ENCODE results near the gene PLA2G4E.

Gene PLA2G4E

DNA sequence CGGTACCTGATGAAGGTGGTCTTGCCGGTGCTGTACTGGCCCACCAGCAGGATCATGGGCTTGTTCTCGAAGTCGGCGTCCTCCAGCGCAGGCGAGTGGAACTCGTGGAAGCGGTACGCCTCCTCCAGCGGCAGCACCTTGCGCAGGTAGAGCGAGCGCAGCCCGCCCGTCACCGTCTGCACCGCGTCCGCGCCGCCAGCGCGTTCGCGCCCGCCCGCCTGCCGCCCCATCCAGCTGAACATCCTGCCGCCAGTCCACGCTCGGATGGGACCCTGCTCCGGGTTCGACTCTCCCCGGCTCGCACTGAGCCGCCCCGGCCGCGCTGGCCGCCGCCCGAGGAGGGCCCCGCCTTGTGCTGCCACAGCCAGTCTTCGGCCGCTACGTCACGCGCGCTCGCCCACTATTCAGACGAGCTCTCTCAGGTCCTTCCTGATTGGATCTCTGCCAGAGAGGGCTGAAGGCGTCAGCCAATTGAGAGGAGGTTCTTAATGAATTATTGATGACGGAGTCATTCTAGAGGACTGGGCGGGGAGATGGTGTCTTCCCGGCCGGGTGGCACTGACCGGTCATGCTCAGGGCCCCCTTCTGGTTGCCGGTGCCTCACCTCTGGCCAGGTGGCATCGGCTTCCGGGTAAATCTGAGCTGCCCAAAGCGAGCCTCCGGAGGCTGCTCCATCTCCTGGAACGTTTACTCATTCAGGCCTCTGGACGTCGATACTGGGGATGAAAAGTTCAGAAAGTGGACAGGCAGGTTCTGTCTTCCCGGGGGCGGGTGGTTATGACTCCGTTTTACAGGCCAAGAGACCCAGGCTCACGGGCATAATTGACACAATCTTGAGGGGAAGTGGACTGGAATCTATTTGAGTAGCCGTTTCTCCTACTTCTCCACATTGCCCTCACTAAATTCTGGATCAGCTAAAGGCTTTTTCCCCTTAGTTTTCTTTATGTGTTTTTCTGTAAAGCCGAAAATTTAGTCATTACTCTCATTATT lies 48.3 kb downstream of the PLA2G4E start, which contains the start of gene EHD4:
TSS of gene EHD4 (minus strand) at position 305 of the 990 bp plus-strand sequence. CDS start at position 242, 63 bp downstream.
- peak; percentile 95 for DNase-seq

DNA sequence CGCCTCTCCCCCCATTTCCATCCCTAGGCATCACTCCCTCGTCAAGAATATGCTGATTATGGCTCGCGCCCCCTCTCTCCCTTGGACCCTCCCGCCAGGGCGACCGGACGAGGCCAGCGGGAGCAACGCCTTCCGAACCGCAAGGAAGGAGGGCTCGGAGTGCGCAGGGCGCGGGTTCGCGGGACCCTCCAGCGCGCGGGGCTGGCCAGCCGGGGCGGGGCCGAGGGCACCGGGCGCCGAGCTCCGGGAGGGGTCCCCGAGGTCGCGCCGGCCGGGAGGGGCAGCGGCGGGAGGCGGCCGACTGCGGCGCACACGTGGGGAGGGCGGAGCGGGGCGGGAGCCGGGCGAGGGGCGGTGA lies 49.0 kb downstream of the PLA2G4E start:
- peak; percentile 5 for DNase-seq

DNA sequence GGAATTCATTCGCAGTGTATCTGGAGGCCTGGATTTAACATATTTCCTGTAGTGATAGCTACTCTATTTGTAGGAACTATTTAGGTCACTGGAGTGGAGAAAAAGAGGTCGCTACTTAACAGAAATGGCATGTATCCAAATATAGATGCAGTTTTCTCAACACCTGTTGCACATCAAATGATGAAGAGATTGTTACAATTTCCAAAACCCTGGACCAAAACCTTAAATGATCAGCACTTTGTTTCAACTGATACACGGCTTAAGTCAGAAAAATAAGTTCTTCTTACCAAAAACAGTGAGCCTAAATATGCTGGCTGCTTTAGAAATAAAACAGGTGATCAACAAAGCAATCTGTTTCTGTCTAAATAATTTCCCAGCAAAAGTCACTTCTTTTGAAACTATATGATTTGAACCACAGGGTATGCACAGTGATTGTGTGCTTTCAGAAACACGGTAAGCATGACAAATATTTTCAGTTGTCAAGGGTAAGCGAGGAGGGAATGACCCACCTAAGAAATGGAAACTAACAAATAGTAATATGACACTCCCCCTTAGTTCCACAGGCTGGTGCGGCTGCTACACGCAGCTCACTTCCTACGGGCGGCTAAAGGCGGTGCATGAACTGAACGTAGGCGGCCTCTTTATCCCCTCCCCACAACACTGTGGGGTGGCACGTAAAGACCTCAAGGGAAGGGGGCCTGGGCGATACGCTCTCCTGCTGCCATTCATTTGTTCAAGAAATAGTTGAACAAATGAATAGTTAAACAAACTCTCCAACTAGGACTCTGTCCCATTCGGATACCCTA lies 49.5 kb downstream of the PLA2G4E start:
- DNase-seq: peak; percentile 84

DNA sequence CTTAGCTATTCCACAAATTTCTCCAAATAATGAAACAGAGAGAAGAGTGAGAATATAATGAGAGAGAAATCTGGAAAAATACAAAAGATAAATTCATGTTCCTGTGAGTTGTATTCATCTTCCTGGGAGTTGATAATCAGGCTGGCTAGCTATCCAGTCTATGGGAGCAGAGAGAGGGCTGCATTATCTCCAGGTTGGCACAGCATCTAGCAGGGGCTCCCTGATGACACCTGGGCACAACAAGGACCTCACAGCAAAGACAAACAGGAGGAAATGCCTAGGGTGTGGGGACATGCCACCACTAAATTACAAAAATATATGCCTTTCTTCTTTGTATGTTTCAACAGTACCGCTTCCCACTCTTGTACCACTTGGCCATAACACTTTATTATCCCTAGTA lies 50.4 kb downstream of the PLA2G4E start:
- no peak for DNase-seq

DNA sequence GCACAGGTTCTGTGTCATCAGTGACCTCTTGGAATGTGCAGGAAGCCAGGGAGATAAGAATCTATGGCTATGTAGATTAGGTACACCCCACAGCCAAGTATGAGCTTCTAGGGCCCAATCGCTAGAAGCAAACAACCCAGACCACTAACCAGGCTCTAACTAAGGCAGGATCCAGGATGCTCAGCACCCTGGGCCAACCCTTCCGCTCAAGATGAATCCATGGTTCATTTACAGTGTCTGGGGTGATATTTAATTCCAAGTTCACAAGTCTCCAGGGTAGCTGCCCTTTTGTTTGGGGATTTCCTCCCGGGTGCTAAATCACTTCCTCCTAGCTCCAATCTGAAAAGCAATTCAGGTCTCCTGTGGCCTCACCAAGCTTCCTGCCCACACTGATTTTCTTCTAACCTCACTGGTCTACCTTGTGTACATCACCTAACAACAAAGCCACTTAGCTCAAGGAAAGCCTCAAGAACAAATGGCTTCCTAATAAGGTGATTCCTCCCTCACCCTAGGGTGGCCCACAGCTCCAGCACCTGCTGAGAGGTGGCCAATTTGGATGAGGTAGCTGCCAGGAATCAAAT lies 50.9 kb downstream of the PLA2G4E start:
- peak; percentile 72 for DNase-seq

DNA sequence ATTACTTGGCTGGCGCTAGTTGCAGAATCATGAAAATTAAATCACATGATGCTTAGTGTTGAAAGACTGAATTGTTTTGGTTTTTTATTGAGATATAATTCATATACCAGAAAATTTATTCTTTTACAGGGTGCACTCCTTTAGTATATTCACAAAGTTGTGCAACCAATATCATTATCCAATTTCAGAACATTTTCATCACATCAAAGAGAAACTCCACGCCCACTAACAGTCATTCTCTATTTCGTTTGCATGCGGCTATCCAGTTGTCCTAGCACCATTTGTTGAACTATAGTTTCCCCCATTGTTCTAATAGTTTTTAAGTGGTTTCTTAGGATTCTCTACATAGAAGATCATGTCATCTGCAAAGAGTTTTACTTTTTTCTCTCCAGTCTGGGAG lies 52.1 kb downstream of the PLA2G4E start:
- DNase-seq: no peak

DNA sequence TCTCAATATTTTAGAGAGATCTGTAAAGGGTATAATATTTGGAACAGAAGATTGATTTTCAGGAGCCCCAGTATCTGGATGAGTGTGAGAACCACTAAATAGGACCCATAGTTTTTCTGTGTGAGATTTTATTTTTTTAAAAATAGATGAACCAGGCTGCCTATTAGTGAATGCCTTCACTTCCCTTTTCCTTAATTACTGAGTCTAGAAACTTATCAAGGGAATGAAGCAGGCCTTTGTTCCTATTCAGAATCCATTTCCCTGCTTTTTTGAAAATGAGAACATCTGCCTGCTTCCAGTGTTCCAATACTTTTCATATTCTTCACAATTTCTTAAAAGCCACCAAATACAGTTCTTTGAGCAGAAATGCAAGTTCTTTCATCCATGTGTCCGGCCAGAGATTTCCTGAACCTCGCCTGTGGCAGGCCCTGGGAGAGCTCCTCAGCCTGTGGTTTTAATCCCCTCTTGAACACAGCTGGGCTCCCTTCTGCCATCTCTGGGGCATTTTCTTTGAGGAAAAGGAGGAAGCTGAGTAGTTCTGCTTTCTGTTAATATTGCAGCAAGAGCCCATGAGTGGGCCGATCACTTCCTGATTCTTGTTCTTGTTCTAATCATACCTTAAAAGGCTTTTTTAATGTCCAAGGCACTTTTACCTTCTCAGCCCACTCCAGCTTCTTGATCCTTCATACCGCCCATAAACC lies 53.2 kb downstream of the PLA2G4E start:
- DNase-seq: peak; percentile 16

DNA sequence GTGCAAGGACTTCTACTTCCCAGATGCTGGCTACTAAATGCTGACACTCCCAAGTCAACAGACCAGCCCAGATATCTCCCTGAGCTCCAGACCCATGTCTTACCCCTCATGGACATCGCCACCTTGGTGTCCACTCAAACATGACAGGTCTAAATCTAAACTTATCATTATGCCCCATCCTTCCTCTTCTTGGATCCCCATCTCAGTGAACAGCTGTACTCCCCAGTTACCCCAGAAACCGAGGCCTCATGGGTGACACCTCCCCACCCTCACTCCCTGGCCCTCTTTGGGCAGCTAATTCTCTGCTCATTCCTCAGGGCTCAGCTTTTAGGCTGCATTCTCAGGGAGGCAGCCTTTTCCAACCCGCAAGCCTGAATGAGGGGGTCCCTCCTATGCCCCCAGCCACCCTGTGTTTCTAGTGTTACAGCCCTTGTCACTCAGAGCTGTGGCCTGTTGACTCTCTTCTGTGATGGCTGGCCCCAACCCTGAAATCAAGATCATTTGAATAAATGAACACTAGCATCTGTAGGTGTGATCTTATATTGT lies 53.8 kb downstream of the PLA2G4E start:
- DNase-seq: no peak

DNA sequence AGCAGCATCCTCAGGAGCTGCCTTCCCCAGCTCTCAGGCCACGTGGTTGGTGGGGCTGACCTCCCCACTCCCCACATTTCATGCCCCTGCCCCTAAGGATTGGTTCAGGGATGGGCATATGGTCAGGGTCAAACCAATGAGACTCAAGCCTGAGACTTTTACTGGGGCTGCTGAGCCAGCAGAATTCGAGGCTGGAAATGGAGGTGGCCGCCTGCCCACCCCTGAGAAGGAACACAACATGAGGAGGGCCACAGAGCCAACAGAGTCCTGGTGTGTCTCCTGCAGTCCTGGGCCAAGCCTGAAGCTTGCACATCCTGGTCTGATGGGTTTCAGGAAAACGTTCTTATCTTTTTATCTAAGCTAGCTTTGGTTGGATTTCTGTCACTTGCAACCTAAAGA lies 54.4 kb downstream of the PLA2G4E start:
- no peak for DNase-seq

- DNase-seq: no peak
Observed at GRCh38 chr15:41965441-41966413, 55.1 kb downstream of the PLA2G4E start.

DNA sequence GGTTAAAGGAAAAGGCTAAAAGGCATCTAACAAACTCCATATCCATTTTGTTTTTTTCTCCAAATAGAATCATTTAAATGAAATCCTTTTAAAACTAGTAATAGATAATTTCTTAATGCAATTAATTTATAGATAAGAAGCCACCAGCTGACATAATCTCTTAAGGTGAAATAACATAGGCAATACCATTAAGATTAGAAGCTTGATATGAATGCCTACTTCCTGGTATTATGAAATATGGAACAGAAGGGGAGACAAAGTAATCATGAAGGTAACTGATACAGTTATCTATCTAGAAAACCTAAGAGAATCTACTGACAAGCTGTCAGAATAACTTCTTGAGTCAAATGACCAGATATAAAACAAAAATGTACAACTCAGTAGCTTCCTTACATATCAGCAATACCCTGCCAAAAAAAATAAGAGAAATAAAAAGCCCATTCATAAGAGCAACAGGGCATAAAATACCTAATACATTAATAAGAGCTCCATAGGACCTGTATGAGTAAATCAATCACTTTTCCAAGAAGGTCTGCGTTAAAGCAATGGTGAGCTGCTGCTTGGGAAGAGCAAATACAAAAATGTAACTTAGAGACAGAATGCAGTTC lies 59.1 kb downstream of the PLA2G4E start:
- DNase-seq: no peak

DNA sequence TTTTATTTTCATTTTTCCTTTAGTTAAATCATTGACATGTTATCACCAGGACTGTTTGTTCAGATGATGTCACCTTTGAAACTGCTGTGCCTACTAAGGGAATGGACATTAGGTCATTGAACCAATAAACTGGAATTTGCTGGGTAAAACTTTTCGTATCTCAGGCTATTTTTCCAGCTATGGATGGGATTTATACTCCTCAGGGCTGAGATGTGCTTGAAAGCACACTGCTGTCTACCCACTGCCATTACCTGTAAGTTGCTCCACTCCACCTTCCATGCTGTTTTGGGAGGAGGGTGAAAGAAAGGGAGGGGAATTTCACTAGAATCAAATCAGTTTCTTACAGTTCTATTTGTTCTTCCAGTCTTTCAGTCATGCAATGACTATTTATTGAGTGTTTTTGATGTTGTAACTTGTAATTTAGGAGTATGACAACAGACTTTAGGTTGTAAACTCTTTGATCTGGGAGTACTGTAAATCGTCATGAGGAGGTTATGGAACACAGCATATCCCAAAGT lies 59.8 kb downstream of the PLA2G4E start:
- DNase-seq: no peak

DNA sequence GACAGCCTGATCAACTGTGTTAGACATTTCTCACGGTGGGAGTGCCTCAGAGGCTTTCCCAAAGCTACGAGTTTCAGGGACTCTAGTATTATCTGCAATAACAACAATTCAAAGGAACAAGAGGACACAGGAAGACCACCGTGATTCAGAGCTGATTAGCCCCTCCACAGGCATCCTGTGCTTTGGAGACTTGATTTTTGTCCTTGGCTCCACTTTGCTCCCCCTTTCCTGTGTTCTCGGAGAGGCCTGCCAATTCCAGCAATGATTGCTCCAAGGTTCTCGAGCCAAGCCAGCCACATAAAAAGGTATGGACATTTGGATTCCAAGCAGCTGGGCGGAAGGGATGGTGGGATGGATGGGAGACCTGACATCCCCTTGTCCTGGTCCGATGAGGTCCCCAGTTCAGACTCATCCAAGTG lies 62.8 kb downstream of the PLA2G4E start:
- DNase-seq: no peak

DNA sequence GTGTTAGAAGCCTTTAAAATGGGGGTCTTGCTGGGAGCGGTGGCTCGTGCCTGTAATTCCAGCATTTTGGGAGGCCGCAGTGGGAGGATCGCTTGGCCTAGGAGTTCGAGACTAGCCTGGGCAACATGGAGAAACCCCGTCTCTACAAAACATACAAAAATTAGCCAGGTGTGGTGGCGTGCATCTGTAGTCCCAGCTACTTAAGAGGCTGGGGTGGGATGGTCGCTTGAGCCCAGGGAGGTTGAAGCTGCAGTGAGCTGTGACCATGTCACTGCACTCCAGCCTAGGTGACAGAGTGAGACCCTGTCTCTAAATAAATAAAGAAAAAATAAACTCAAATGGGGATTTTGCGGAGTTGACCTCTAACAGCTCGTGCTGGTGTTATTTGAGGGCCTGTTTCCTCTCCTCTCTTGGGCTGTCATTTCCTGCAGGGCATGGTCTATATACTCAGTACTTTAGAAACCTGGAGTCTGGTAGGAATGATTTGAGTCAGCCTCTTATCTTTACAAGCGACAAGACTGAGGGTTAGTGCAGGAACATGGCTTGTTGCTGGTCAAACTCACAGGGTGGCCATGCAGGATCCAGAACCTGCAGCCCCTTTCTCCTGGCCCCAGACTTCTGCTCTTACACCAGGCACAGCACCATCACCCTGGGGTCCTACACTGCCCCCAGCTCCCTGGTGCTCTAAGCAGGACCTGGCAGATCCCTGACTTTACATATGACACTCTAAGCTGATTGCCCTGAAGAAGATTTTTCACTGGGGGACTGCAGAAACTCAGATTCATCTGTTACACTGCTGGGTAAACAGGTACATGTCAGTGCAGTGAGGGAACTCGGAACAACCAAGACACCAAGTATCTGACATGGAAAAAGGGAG lies 63.6 kb downstream of the PLA2G4E start:
- no peak for DNase-seq

DNA sequence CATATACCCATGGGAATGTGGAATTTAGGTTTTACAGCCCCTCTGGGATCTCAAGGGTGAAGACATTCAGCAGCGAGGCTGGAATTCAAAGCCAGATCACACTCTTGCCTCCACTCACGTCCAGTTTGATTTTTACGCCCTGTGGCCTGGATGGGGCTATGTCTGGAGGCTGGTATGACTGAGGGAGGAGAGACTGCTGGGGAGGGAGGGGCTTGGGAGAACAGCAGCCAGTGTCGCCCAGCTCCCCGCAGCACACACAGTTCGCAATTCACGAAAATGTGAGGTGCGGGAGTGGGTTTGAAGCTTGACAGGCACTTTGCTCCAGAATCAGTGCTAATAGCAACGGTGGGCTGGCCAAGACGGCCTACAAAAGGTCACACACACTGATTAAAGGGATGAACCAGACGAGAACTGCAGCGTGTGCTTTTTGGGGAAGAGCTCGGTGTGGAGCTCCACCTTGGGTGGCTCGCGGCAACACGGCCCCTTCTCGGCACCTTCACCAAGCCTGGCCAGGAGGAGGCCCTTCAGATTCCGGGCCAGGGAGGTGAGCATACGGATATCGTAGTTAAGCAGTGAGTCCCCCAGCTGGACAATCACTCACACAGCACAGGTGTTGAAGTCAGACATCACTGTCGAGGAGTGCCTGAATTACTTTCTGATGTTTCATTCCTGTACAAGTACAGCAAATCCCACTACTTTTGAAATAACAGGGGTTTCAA lies 64.9 kb downstream of the PLA2G4E start:
- no peak for DNase-seq

GRCh38 chr15:41955100-41955499 lies 65.7 kb downstream of the PLA2G4E start:
- DNase-seq: no peak

DNA sequence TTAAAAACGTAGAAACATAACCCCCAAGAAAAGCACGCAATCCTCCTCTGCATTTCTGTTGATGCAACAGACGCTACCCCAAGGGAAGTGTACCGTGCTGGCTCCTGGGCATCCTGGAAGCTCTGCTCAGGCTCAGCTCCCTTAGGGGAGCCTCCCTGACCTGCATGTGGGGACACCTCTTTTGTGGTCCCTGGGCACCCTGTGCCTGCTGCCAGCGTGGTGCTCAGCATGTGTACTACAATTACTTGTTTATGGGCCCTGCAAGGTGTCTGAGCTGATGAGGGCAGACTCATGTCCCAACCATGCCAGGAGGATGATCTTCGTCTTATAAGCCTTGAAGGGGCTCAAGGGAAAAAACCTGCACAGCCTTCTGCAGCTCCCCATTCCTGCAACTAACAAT lies 66.8 kb downstream of the PLA2G4E start:
- DNase-seq: no peak

DNA sequence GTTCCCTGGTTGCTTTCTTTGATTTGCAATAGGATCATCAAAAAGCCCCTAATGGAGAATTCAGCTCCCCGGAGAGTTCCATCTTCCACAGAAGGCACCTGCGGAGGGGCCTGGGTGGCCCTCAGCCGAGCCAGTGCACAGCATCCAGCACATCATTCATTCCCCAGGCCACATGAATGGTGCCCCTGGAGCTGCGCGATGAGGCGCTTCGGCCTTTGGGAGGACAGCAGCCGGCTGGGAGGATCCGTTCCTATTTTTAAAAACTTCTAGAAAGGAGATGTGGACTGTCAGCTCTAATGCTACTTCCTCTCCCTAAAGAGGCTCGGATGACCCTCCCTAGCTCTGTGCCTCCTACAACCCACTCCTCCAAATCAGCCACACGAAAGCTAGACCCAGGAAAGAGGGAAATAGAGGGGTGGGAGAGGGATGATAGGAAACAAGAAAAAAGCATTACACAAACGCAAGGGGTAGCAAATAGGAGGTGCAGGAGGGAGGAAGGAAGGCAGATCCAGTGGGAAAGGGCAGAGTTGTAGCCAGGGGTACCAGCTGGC lies 68.8 kb downstream of the PLA2G4E start:
- DNase-seq: no peak
